Spleen (tissue), 11 donors: ENCODE results near the gene MMP7. TPM values are rescaled to one million over a fixed set of nuclear protein-coding genes. Genes with fewer than 3 reads are reported as not detected.

Experiments
- DNase-seq: peaks from one replicate; pipeline ENCODE4 v3.0.0-alpha.2; 2020
- H3K27ac ChIP-seq, 8 donors: fragments of 200-600 bp; sonication (generic) in 7 of 8; 1 replicate in 4 of 8; 2 replicates in 4 of 8; pipeline versions ENCODE4 v1.5.0 to v1.8.0; 2016 to 2021; ENCODE audit warnings: inconsistent platforms in 4 of 8, mild to moderate bottlenecking in 4 of 8, moderate library complexity in 1 of 8
- H3K27me3 ChIP-seq, 7 donors: fragments of 200-600 bp; sonication (generic) in 6 of 7; replicated peaks in 1 of 7; 1 replicate in 4 of 7; 2 replicates in 3 of 7; pipeline versions ENCODE4 v1.5.0 to v1.8.0; 2016 to 2021; ENCODE audit warnings: inconsistent platforms in 3 of 7, mild to moderate bottlenecking in 1 of 7
- H3K36me3 ChIP-seq, 6 donors: fragments of 200-600 bp; sonication (generic) in 5 of 6; 1 replicate in 4 of 6; 2 replicates in 2 of 6; pipeline versions ENCODE4 v1.5.0 to v1.8.0; 2016 to 2021; ENCODE audit warnings: inconsistent platforms in 2 of 6
- H3K4me1 ChIP-seq, 6 donors: fragments of 200-600 bp; sonication (generic) in 5 of 6; 1 replicate in 3 of 6; 2 replicates in 3 of 6; pipeline versions ENCODE4 v1.5.0 to v1.8.0; 2016 to 2021; ENCODE audit warnings: inconsistent platforms in 3 of 6
- H3K4me3 ChIP-seq, 8 donors: fragments of 200-600 bp; sonication (generic) in 7 of 8; 1 replicate in 4 of 8; 2 replicates in 4 of 8; pipeline versions ENCODE4 v1.5.0 to v1.8.0; 2016 to 2021; ENCODE audit warnings: inconsistent platforms in 4 of 8, mild to moderate bottlenecking in 4 of 8, moderate library complexity in 2 of 8
- H3K9me3 ChIP-seq, 8 donors: fragments of 200-600 bp; sonication (generic) in 7 of 8; 1 replicate in 4 of 8; 2 replicates in 4 of 8; pipeline versions ENCODE4 v1.5.0 to v1.8.0; 2016 to 2021; ENCODE audit warnings: inconsistent platforms in 4 of 8
- CTCF ChIP-seq, 11 experiments: fragments of 200-600 bp in 7 of 11; fragments of 450-650 bp in 4 of 11; sonication (generic) in 4 of 11; IDR thresholded peaks in 8 of 11; conservative IDR thresholded peaks in 3 of 11; 1 replicate in 7 of 11; 2 replicates in 4 of 11; pipeline versions ENCODE4 v1.4.0 to v1.8.0; 2016 to 2021; ENCODE audit warnings: antibody characterized with exemption in 11 of 11, inconsistent platforms in 4 of 11, mild to moderate bottlenecking in 1 of 11
- POLR2A ChIP-seq, 3 donors: fragments of 450-650 bp; IDR thresholded peaks; one replicate each; pipeline ENCODE4 v1.5.1; 2017; ENCODE audit warnings: antibody characterized with exemption in 3 of 3, mild to moderate bottlenecking in 1 of 3
- POLR2AphosphoS5 ChIP-seq, 3 donors: sonication (generic); formaldehyde crosslinking; IDR thresholded peaks; one replicate each; pipeline ENCODE4 v1.5.1; 2017; ENCODE audit warnings: antibody characterized with exemption in 3 of 3
- WGBS, 5 donors: extraction: QIAGEN DNeasy Blood & Tissue Kit in 3 of 5; methylation state at CpG; one replicate each; pipeline versions ENCODE4 v1.1.5 to v1.1.7; 2013 to 2018; 5-methylcytosine and 5-hydroxymethylcytosine counted together
- intact Hi-C: fragments of 100-400 bp; cut with DNase I; formaldehyde crosslinking; loops from one replicate; pipeline ENCODE4 v1.15.0; 2023; ENCODE audit warnings: low total_unique reads
- polyA plus RNA-seq, 3 donors: library from polyadenylated mRNA; stranded (reverse); fragments of 200-250 nt; gene quantifications; one replicate each; pipeline ENCODE4 v1.2.1, GENCODE V29; 2013
- total RNA-seq, 7 donors: library from RNA; depleted of rRNA in 3 of 7; stranded (reverse); fragments of >200 nt in 3 of 7; fragmentation: NEBNext Ultra II Directional in 4 of 7; extraction: Animal tissue kit (Norgen Biotek cat#: 25700) in 4 of 7; gene quantifications; one replicate each; pipeline versions ENCODE4 v1.1.0 to v1.2.1, GENCODE V29; 2016 to 2021
- donor health status: healthy with polysubstance abuse.
- donor health status: DM: no; HTN: no; CAD: no; lungs with moderate emphysema.
- donor health status: DM: no; HTN: no; CAD: no.
- donor health status: Bipolar disorder and iron deficiency.
- donor health status: healthy.
- donor health status: DM: no; HTN: no; CAD: no.
- donor health status: DM: yes; HTN: yes; CAD: no.

MMP7 gene
- total and polyA plus RNA-seq, 10 donors = 0.34 to 0.63 (median 0.59) TPM; not detected in 7

- Histone ChIP-seq H3K36me3 (no peaks in the 10 kb centered on the region), H3K9me3 (no peaks in the 10 kb centered on the region), H3K27ac (peak overlapping the region in 1 of 8 donors; percentile 56), H3K4me3 (no peak overlapping the region), H3K4me1 (peaks cover 6 to 64% (median 31%) of the 10 kb centered on the region in 6 donors), H3K27me3 (no peaks in the 10 kb centered on the region)
- WGBS, 5 donors = 87 to 93% (median 93%) methylated on average over 5 of the region's 5 CpGs
- intact Hi-C loops = no loop called here
- TF ChIP-seq POLR2AphosphoS5 (IDR thresholded peaks at IDR 0.05) = no peak
- TF ChIP-seq POLR2A (IDR thresholded peaks at IDR 0.05) = no peak
- TF ChIP-seq CTCF (IDR thresholded peaks at IDR 0.05 in 8 of 11, conservative IDR thresholded peaks at IDR 0.05 in 3 of 11) = no peak
- DNase-seq = no peak
Measured at GRCh38 chr11:102473543-102473942, 57.0 kb downstream of the MMP7 start.

- H3K27ac ChIP-seq = no peak overlapping the region
- DNase-seq = no peak
- no peak overlapping the region for H3K4me3 ChIP-seq
- intact Hi-C loops = no loop called here
- no peaks in the 10 kb centered on the region for H3K9me3 ChIP-seq
- H3K27me3 ChIP-seq = no peaks in the 10 kb centered on the region
- no peaks in the 10 kb centered on the region for H3K36me3 ChIP-seq
- TF ChIP-seq POLR2AphosphoS5 (IDR thresholded peaks at IDR 0.05) (no peak), POLR2A (IDR thresholded peaks at IDR 0.05) (no peak), CTCF (IDR thresholded peaks at IDR 0.05 in 8 of 11, conservative IDR thresholded peaks at IDR 0.05 in 3 of 11) (no peak)
- H3K4me1 ChIP-seq = peaks cover 6 to 69% (median 30%) of the 10 kb centered on the region in 6 donors
- WGBS, 5 donors = 97 to 99% (median 99%) methylated on average over 4 of the region's 4 CpGs
Measured at GRCh38 chr11:102472127-102472526, 58.4 kb downstream of the MMP7 start.

- TF ChIP-seq POLR2AphosphoS5 (IDR thresholded peaks at IDR 0.05) = no peak
- TF ChIP-seq POLR2A (IDR thresholded peaks at IDR 0.05) = no peak
- H3K27me3 ChIP-seq = no peaks in the 10 kb centered on the region
- no peaks in the 10 kb centered on the region for H3K36me3 ChIP-seq
- H3K9me3 ChIP-seq = no peaks in the 10 kb centered on the region
- H3K4me1 ChIP-seq = peaks cover 6 to 67% (median 23%) of the 10 kb centered on the region in 6 donors
- intact Hi-C loops = no loop called here
- DNase-seq = no peak
- no peak overlapping the region for H3K27ac ChIP-seq
- H3K4me3 ChIP-seq = no peak overlapping the region
Measured at GRCh38 chr11:102471474-102471873, 59.1 kb downstream of the MMP7 start.

Other genes with a start within 250 kb of the MMP7 start
- gene BIRC3, start 213.3 kb downstream of the MMP7 start, total RNA-seq = 100 to 1,000 TPM in 3 of 7 donors, 10 to 100 TPM in 4; 73.9 to 164 (median 97.6) TPM
- 10 to 100 TPM; 35.0 to 52.0 (median 41.4) TPM for gene BIRC3, start 213.3 kb downstream of the MMP7 start, polyA plus RNA-seq
- gene BIRC2, start 183.5 kb downstream of the MMP7 start, total RNA-seq = 100 to 1,000 TPM in 1 of 7 donors, 10 to 100 TPM in 6; 43.8 to 101 (median 49.8) TPM
- 10 to 100 TPM; 24.0 to 32.0 (median 27.7) TPM for gene BIRC2, start 183.5 kb downstream of the MMP7 start, polyA plus RNA-seq
- 100 to 1,000 TPM; 109 to 184 (median 161) TPM for gene TMEM123, start 78.0 kb downstream of the MMP7 start, total RNA-seq
- 10 to 100 TPM; 51.3 to 92.7 (median 66.3) TPM for gene TMEM123, start 78.0 kb downstream of the MMP7 start, polyA plus RNA-seq
- not detected for gene MMP20, start 94.6 kb upstream of the MMP7 start, total RNA-seq
- gene MMP20, start 94.6 kb upstream of the MMP7 start, polyA plus RNA-seq = under 1 TPM in 1 of 3 donors, not detected in 2; 0.11 TPM
- under 1 TPM in 1 of 7 donors, not detected in 6; 0.23 TPM for gene MMP27, start 175.0 kb upstream of the MMP7 start, total RNA-seq
- gene MMP27, start 175.0 kb upstream of the MMP7 start, polyA plus RNA-seq = not detected
- 100 to 1,000 TPM in 1 of 7 donors, 10 to 100 TPM in 5, 1 to 10 TPM in 1; 2.2 to 120 (median 25.4) TPM for gene MMP8, start 194.2 kb upstream of the MMP7 start, total RNA-seq
- 10 to 100 TPM in 1 of 3 donors, 1 to 10 TPM in 1, under 1 TPM in 1; 0.87 to 10.2 (median 7.5) TPM for gene MMP8, start 194.2 kb upstream of the MMP7 start, polyA plus RNA-seq
- under 1 TPM in 3 of 7 donors, not detected in 4; 0.50 to 0.79 (median 0.70) TPM for gene MMP10, start 249.9 kb upstream of the MMP7 start, total RNA-seq
- gene MMP10, start 249.9 kb upstream of the MMP7 start, polyA plus RNA-seq = under 1 TPM in 2 of 3 donors, not detected in 1; 0.06 to 0.07 TPM